ENCODE results near the gene AVP. TPM values are rescaled to one million over a fixed set of nuclear protein-coding genes. Genes with fewer than 3 reads are reported as not detected.
"Not testable (repeated sequence)": the region's sequence is repeated elsewhere in the genome, so short reads cannot be mapped to it uniquely, and the experiment has no call there.

AVP gene
- total RNA-seq, 3 donors from 2014 or later, result not detected

- no peak for DNase-seq
- ATAC-seq, result no peak
- no peaks in the 10 kb centered on the region for H3K9me3 Mint-ChIP-seq
- H3K27me3 Mint-ChIP-seq (ENCODE audit: low read depth), result peaks cover 3% of the 10 kb centered on the region
- H3K36me3 Mint-ChIP-seq (ENCODE audit: insufficient read depth), result peaks cover 3% of the 10 kb centered on the region
- H3K4me1 Mint-ChIP-seq (ENCODE audit: low read depth), result peaks cover 17% of the 10 kb centered on the region
- no peak overlapping the region for H3K4me3 Mint-ChIP-seq
Measured at GRCh38 chr20:3067139-3068014, 17.1 kb downstream of the AVP start.

GRCh38 chr20:3064119-3064518 is 20.4 kb downstream of the AVP start:
- not testable (repeated sequence) for H3K9me3 Mint-ChIP-seq; ATAC-seq; H3K36me3 Mint-ChIP-seq (ENCODE audit: insufficient read depth); H3K27me3 Mint-ChIP-seq (ENCODE audit: low read depth); DNase-seq; H3K4me3 Mint-ChIP-seq
- peaks cover 12% of the 10 kb centered on the region for H3K4me1 Mint-ChIP-seq (ENCODE audit: low read depth)

GRCh38 chr20:3059489-3059888 is 25.0 kb downstream of the AVP start:
- peaks cover 7% of the 10 kb centered on the region for H3K4me1 Mint-ChIP-seq (ENCODE audit: low read depth)
- H3K36me3 Mint-ChIP-seq (ENCODE audit: insufficient read depth), result no peaks in the 10 kb centered on the region
- no peak overlapping the region for H3K4me3 Mint-ChIP-seq
- no peak for DNase-seq
- H3K9me3 Mint-ChIP-seq, result no peaks in the 10 kb centered on the region
- no peaks in the 10 kb centered on the region for H3K27me3 Mint-ChIP-seq (ENCODE audit: low read depth)
- no peak for ATAC-seq

DNA sequence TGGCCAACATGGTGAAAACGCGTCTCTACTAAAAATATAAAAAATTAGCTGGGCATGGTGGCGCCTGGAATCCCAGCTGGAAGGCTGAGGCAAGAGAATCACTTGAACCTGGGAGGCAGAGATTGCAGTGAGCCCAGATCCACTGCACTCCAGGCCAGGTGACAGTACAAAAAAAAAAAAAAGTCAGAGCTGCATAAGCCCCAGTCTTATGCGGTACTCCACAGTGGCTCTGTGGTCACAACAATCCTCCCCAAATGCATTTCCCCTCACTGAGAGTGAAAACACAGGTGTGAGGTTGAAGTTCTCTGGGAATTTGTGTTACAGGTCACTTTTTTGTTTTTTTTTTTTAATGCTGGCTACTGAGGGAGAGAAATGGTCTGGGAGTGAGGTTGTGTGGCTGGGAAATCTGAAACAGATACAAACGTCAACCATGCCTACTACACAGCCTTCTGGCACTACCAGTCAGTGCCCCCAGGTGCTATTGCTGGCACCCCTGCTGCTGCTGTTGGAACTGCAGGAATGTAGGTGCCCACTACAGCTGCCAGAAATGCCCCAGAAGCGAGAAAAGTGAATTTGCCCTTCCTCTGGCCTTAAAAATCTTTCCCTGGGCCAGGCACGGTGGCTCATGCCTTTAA is 33.0 kb downstream of the AVP start:
- no peak for DNase-seq
- Mint-ChIP-seq H3K9me3 (no peaks in the 10 kb centered on the region), H3K4me3 (no peak overlapping the region), H3K4me1 (ENCODE audit: low read depth) (peaks cover 10% of the 10 kb centered on the region), H3K27me3 (ENCODE audit: low read depth) (no peaks in the 10 kb centered on the region), H3K36me3 (ENCODE audit: insufficient read depth) (peaks cover 14% of the 10 kb centered on the region)
- ATAC-seq, result peak in 1 of 2 donors; percentile 53

GRCh38 chr20:3047486-3048419 is 36.8 kb downstream of the AVP start:
- Mint-ChIP-seq H3K36me3 (ENCODE audit: insufficient read depth) (peaks cover 14% of the 10 kb centered on the region), H3K4me3 (peak overlapping the region; percentile 90), H3K4me1 (ENCODE audit: low read depth) (peaks cover 15% of the 10 kb centered on the region), H3K9me3 (no peaks in the 10 kb centered on the region), H3K27me3 (ENCODE audit: low read depth) (no peaks in the 10 kb centered on the region)
- ATAC-seq (no peak), DNase-seq (no peak)

GRCh38 chr20:3046677-3047462 is 37.7 kb downstream of the AVP start:
- peak overlapping the region; percentile 90 for H3K4me3 Mint-ChIP-seq
- H3K36me3 Mint-ChIP-seq (ENCODE audit: insufficient read depth), result peaks cover 14% of the 10 kb centered on the region
- DNase-seq (no peak), ATAC-seq (no peak)
- peaks cover 15% of the 10 kb centered on the region for H3K4me1 Mint-ChIP-seq (ENCODE audit: low read depth)
- H3K27me3 Mint-ChIP-seq (ENCODE audit: low read depth), result no peaks in the 10 kb centered on the region
- no peaks in the 10 kb centered on the region for H3K9me3 Mint-ChIP-seq

DNA sequence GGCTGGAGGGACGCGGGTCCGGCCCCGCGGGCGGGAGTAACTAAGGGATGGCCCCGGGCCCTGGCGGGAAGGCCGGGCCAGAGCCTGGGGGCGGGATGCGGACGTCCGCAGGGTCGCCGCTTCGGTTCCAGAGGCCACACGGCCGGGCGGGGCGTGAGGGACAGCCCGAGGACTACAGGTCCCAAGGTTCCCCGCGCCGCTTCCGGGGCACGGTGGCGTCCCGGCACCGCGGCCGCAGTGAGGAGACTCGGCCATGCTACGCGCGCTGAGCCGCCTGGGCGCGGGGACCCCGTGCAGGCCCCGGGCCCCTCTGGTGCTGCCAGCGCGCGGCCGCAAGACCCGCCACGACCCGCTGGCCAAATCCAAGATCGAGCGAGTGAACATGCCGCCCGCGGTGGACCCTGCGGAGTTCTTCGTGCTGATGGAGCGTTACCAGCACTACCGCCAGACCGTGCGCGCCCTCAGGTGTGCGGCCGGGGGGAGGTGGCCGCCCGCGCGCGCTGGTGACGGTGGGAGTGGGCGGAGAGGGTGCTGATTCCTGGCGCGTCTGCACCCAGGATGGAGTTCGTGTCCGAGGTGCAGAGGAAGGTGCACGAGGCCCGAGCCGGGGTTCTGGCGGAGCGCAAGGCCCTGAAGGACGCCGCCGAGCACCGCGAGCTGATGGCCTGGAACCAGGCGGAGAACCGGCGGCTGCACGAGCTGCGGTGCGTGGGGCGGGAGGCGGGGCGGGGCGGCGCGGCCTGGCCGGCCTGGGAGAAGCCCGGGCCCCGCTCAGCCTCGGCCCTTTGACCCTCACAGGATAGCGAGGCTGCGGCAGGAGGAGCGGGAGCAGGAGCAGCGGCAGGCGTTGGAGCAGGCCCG is 38.5 kb downstream of the AVP start, which contains the start of gene MRPS26:
TSS of gene MRPS26 (plus strand) at position 237 of the 861 bp plus-strand sequence. CDS start at position 254, 17 bp downstream.
- ATAC-seq (peak; percentile 96 to 97), DNase-seq (peak; percentile 72)
- Mint-ChIP-seq H3K4me3 (peak within 1 kb of the TSS; percentile 90), H3K9me3 (no peaks in the 10 kb centered on the region), H3K36me3 (ENCODE audit: insufficient read depth) (peaks cover 14% of the 10 kb centered on the region), H3K4me1 (ENCODE audit: low read depth) (peaks cover 15% of the 10 kb centered on the region), H3K27me3 (ENCODE audit: low read depth) (no peaks in the 10 kb centered on the region)

- no peaks in the 10 kb centered on the region for H3K27me3 Mint-ChIP-seq (ENCODE audit: low read depth)
- peaks cover 18% of the 10 kb centered on the region for H3K4me1 Mint-ChIP-seq (ENCODE audit: low read depth)
- DNase-seq (peak; percentile 28), ATAC-seq (peak; percentile 38 to 46)
- no peaks in the 10 kb centered on the region for H3K9me3 Mint-ChIP-seq
- peaks cover 15% of the 10 kb centered on the region for H3K36me3 Mint-ChIP-seq (ENCODE audit: insufficient read depth)
- peak overlapping the region; percentile 90 for H3K4me3 Mint-ChIP-seq
Measured at GRCh38 chr20:3045042-3045815, 39.3 kb downstream of the AVP start.

DNA sequence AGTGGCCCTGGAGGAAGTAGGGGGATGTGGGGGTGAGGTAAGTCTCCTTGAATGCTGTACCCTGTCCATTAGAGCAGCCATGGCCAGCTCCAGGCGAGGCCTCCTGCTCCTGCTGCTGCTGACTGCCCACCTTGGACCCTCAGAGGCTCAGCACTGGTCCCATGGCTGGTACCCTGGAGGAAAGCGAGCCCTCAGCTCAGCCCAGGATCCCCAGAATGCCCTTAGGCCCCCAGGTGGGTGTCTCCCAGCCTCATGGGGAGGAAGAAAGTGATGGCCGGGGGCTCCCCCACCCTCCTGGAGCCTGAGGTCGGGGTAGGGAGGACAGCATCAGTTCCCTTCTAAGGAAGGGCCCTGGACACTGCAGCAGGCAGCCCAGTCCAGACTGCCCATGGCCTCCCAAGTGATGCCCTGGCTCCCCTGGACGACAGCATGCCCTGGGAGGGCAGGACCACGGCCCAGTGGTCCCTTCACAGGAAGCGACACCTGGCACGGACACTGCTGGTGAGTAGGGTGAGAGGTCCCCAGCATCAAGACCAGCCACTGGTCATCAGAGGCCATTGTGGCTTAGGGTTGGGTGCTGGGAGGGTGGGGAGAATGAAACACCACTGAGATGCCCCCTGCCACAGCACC is 40.1 kb downstream of the AVP start:
- ATAC-seq, result no peak
- H3K4me3 Mint-ChIP-seq, result peak overlapping the region; percentile 90
- H3K9me3 Mint-ChIP-seq, result no peaks in the 10 kb centered on the region
- peaks cover 18% of the 10 kb centered on the region for H3K4me1 Mint-ChIP-seq (ENCODE audit: low read depth)
- no peak for DNase-seq
- peaks cover 15% of the 10 kb centered on the region for H3K36me3 Mint-ChIP-seq (ENCODE audit: insufficient read depth)
- H3K27me3 Mint-ChIP-seq (ENCODE audit: low read depth), result no peaks in the 10 kb centered on the region

DNA sequence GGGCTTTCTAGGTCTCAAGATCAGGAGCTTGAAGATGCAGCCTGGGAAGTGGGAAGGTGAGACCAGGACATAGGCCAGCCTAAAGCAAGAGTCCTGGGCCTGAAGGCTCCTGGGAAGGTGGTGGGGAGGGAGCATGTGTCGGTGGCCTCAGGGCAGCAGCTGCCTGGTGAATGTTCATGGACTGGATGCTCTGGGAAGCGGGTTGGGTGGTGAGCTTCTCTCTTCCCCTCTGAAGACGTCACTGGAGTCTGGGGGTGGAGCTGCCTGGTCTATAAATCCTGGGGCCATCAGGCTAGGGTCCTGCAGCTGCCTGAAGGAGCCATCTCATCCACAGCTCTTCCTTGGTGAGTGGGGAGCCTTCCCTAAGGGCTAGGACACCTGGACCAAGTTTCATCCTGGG is 41.2 kb downstream of the AVP start, which contains the start of gene GNRH2:
TSS of gene GNRH2 (plus strand) at position 301 of the 400 bp plus-strand sequence. CDS start 793 bp downstream, outside the sequence.
- no peaks in the 10 kb centered on the region for H3K9me3 Mint-ChIP-seq
- peaks cover 17% of the 10 kb centered on the region for H3K4me1 Mint-ChIP-seq (ENCODE audit: low read depth)
- H3K27me3 Mint-ChIP-seq (ENCODE audit: low read depth), result no peaks in the 10 kb centered on the region
- no peak for ATAC-seq
- H3K36me3 Mint-ChIP-seq (ENCODE audit: insufficient read depth), result peaks cover 18% of the 10 kb centered on the region
- no peak for DNase-seq
- H3K4me3 Mint-ChIP-seq, result peak within 1 kb of the TSS; percentile 90

DNA sequence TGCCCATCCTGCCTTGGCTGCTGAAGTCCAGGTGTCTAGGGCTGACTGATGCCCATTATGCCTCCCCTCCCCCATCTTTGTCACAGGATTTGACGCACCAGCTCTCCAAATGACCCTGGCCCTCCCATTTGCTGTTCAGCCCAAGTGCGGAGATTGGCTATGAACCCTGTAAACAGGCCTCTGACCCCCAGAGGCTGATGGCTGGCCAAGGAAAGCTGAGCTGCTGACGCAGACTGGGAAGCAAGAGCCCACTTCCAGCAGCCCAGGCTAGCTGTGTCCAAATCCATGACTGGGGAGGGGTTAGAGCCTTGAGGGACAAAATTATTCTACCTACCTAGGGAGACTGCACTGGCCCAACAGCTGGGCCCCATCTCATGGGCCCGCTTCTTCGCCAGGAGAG is 41.9 kb downstream of the AVP start:
- Mint-ChIP-seq H3K4me1 (ENCODE audit: low read depth) (peaks cover 14% of the 10 kb centered on the region), H3K4me3 (no peak overlapping the region), H3K27me3 (ENCODE audit: low read depth) (no peaks in the 10 kb centered on the region), H3K9me3 (no peaks in the 10 kb centered on the region), H3K36me3 (ENCODE audit: insufficient read depth) (peaks cover 18% of the 10 kb centered on the region)
- ATAC-seq, result no peak
- DNase-seq, result no peak
